ENCODE measurements around the gene TMED1. TPM values are rescaled to one million over a fixed set of nuclear protein-coding genes. Genes with fewer than 3 reads are reported as not detected.

The TMED1 gene
- total and polyA plus RNA-seq, 2 of the 4 experiments (the other 2 are of a cell fraction): 37.6 to 41.4 TPM

- Histone ChIP-seq H2BK120ac (ENCODE audit: low read depth, low read length) (no peak overlapping the region), H3K4me1 (ENCODE audit: control insufficient read depth, insufficient read depth, low read length) (peaks cover 2% of the 10 kb centered on the region), H3K9ac (ENCODE audit: low read depth, low read length) (no peak overlapping the region), H2BK20ac (ENCODE audit: low read depth, low read length) (no peak overlapping the region), H3K18ac (ENCODE audit: low read depth, low read length) (no peak overlapping the region), H3K4me3 (ENCODE audit: insufficient read depth, low read depth, low read length) (no peak overlapping the region), H3K36me3 (ENCODE audit: control insufficient read depth, insufficient read depth, low read length) (peaks cover 48% of the 10 kb centered on the region), H3K79me1 (ENCODE audit: low read depth in 1 of 2, low read length in 2 of 2) (peaks cover 8 to 25% of the 10 kb centered on the region in 2 experiments; a peak in 3 of 4 replicates), H3K56ac (ENCODE audit: extremely low read depth, insufficient read depth, low read length) (no peak overlapping the region), H3K9me1 (ENCODE audit: insufficient read depth, low read length) (peaks cover 10% of the 10 kb centered on the region; the same call in 1 of the 2 replicates), H2BK5ac (ENCODE audit: low read depth, low read length, poor library complexity, severe bottlenecking) (no peak overlapping the region), H4K91ac (ENCODE audit: insufficient read depth, low read depth, low read length) (no peak overlapping the region), H3K4ac (ENCODE audit: low read depth, low read length) (no peak overlapping the region), H3K27me3 (ENCODE audit: control insufficient read depth, insufficient read depth, low read length) (no peaks in the 10 kb centered on the region), H2AK5ac (ENCODE audit: low read depth, low read length) (no peak overlapping the region), H3K23ac (ENCODE audit: low read depth, low read length) (no peak overlapping the region), H3K14ac (replicated peaks; ENCODE audit: low read depth, low read length) (no peak overlapping the region), H4K5ac (ENCODE audit: low read depth, low read length) (no peak overlapping the region), H2BK15ac (ENCODE audit: low read depth, low read length) (no peak overlapping the region), H3K9me3 (ENCODE audit: control insufficient read depth, insufficient read depth, low read length) (no peaks in the 10 kb centered on the region), H3K4me2 (ENCODE audit: low read depth, low read length) (no peak overlapping the region), H2AFZ (replicated peaks; ENCODE audit: low read length, poor library complexity) (no peak overlapping the region), H3K27ac (ENCODE audit: insufficient read depth, low read length) (no peak overlapping the region), H4K8ac (ENCODE audit: low read depth in 2 of 2, low read length in 2 of 2) (no peak overlapping the region), H2AK9ac (replicated peaks; ENCODE audit: low read depth, low read length, poor library complexity) (no peak overlapping the region), H4K20me1 (ENCODE audit: insufficient read depth, low read length) (no peaks in the 10 kb centered on the region)
- intact Hi-C loops (cut with micrococcal nuclease) (no loop called here), dilution Hi-C loops (cut with HindIII; ENCODE audit: low sequenced_read_pairs, unreplicated experiment) (no loop called here), in situ Hi-C loops (cut with MboI; ENCODE audit: low sequenced_read_pairs) (no loop called here)
- no peak for ATAC-seq (ENCODE audit: low read depth)
- ChIA-PET POLR2A (ENCODE audit: unreplicated experiment) (no interaction called here), CTCF (no interaction called here)
- no peak for TF ChIP-seq ELK1 (IDR thresholded peaks at IDR 0.05; ENCODE audit: borderline replicate concordance, low read depth, low read length)
- TF ChIP-seq MAZ (IDR thresholded peaks at IDR 0.05; ENCODE audit: borderline replicate concordance, low read depth, low read length): no peak
- BruUV-seq (replicated peaks): no TSS peak
- 95% methylated on average over 5 of the region's 12 CpGs; no CpG with 5 or more reads in 1 of the 2 experiments for WGBS, 2 experiments (ENCODE audit: extremely low coverage in 2 of 2, insufficient read length in 1 of 2)
- DNase-seq: no peak
Observed at GRCh38 chr19:10823690-10824089, 12.3 kb downstream of the TMED1 start.
